ENCODE data around the gene ALOX5.
A peak's percentile ranks its signal among the peaks of the same experiment; 100 is the strongest.

The ALOX5 gene

DNA sequence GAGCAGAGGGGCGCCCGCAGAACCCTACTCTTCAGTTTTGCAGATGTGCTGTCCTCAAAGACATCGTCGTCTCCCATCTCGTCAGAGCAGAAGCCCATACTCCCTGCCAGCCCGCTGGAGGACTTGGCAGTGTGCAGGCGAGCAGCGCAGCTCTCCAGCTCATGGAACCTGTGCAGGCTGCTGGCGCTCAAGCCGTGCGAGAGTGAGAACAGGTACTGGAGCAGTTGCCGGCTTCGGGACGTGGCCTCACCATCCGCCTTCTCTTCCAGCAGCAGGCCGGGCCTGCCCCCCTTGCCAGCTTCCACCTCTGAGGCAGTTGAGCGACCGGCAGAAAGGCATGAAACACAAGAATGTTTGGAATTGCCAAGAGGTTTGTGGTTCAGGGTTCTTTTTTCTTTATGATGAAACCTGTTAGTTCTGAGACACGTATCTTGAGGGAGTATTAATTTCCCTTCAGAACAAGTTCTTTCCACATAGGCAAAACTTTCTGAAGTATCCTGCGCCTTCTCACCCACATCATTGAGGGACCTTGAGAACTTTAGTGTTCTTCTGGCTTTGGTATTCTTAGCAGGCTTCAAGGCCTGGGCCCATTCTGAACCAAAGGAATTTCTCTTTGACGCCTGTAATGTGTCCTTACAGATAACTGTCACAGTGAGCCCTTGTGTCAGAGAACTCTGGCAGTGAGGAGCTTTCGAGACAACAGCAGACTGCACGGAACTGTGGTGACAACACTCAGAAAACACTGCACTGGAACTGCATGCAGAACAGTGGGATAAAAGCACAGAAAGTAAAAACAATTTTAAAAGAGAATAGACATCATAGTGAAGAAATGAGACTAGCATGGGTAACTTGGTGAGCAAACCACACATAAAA, 89.5 kb downstream of the ALOX5 start:
- TF ChIP-seq, protein P1, sequence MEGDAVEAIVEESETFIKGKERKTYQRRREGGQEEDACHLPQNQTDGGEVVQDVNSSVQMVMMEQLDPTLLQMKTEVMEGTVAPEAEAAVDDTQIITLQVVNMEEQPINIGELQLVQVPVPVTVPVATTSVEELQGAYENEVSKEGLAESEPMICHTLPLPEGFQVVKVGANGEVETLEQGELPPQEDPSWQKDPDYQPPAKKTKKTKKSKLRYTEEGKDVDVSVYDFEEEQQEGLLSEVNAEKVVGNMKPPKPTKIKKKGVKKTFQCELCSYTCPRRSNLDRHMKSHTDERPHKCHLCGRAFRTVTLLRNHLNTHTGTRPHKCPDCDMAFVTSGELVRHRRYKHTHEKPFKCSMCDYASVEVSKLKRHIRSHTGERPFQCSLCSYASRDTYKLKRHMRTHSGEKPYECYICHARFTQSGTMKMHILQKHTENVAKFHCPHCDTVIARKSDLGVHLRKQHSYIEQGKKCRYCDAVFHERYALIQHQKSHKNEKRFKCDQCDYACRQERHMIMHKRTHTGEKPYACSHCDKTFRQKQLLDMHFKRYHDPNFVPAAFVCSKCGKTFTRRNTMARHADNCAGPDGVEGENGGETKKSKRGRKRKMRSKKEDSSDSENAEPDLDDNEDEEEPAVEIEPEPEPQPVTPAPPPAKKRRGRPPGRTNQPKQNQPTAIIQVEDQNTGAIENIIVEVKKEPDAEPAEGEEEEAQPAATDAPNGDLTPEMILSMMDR (IDR thresholded peaks at IDR 0.05; ENCODE audit: control insufficient read depth, insufficient read depth, low read depth, low read length, missing control alignments) = no peak
- H3K4me3 ChIP-seq (ENCODE audit: control insufficient read depth, low read depth, low read length) = no peak overlapping the region
- DNase-seq (ENCODE audit: low read depth) = no peak

DNA sequence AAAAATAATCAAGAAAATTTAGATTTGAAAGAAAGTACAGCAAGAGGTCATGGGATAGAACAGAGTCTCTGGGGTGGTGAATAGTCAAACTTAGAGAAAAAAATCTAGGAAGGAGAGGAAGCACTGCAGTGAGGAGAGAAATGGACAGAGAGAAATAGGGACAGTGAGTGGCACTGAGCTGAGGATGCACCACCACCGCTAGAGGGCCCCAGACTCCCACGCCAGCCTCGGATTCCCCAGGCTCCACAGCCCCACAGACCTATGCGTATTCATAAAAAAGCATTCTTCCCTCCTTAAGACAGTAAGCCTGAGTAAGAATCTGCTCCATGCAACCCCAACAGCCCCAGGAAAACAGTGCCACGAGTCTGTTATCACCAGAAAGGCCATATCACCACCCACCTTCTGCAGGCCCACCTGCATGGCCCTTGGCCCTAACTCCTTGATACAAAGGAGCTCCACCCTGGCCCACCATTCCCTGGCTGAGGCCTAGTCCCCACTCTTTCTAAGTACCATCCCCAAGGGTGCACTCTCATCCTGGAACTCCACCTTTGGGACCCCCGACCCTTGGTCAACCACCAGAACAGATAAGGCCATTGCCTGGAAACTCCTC, 91.0 kb downstream of the ALOX5 start:
- DNase-seq (ENCODE audit: low read depth) = no peak
- TF ChIP-seq, protein P1 (IDR thresholded peaks at IDR 0.05; ENCODE audit: control insufficient read depth, insufficient read depth, low read depth, low read length, missing control alignments) = peak; percentile 98
- H3K4me3 ChIP-seq (ENCODE audit: control insufficient read depth, low read depth, low read length) = no peak overlapping the region

DNA sequence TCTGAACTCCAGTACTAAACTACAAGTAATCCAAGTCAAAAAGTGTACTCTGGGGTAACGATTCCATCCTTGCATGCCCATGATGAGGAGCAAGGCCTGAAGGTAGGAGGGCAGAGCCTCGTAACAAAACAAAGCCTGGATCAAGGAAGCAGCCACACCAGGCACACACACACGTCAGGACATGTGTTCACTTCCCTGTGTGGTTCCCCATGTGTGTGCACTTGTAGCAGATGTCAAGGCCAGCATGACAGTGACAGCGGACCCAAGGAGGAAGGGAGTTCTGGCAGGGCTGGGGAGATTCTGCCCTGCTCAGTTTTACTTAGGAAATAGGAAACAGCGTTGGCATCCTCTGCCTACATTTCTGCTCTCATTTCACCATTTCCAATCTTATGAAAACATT, 92.8 kb downstream of the ALOX5 start:
- no peak for DNase-seq (ENCODE audit: low read depth)
- H3K4me3 ChIP-seq (ENCODE audit: control insufficient read depth, low read depth, low read length) = no peak overlapping the region
- TF ChIP-seq, protein P1 (IDR thresholded peaks at IDR 0.05; ENCODE audit: control insufficient read depth, insufficient read depth, low read depth, low read length, missing control alignments) = no peak

DNA sequence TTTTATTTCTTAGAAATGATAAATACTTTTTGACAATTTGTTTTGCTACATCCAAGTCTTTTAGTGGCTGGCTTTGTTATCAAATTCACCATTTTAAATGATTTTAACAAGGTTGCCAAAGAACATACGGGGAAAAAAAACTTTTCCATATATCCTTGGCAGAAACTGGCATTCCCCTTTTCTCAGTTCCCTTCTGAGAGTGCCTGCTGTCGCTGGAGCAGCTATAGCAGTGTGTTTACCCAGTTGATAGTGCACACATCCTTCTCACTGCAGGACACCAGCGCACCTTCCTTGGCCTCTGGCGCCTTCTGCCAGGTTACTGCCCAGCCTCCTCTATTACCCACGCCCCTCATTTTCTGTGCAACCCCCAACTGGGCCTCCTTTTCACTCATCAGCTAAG, 94.1 kb downstream of the ALOX5 start:
- H3K4me3 ChIP-seq (ENCODE audit: control insufficient read depth, low read depth, low read length) = no peak overlapping the region
- TF ChIP-seq, protein P1 (IDR thresholded peaks at IDR 0.05; ENCODE audit: control insufficient read depth, insufficient read depth, low read depth, low read length, missing control alignments) = no peak
- no peak for DNase-seq (ENCODE audit: low read depth)

DNA sequence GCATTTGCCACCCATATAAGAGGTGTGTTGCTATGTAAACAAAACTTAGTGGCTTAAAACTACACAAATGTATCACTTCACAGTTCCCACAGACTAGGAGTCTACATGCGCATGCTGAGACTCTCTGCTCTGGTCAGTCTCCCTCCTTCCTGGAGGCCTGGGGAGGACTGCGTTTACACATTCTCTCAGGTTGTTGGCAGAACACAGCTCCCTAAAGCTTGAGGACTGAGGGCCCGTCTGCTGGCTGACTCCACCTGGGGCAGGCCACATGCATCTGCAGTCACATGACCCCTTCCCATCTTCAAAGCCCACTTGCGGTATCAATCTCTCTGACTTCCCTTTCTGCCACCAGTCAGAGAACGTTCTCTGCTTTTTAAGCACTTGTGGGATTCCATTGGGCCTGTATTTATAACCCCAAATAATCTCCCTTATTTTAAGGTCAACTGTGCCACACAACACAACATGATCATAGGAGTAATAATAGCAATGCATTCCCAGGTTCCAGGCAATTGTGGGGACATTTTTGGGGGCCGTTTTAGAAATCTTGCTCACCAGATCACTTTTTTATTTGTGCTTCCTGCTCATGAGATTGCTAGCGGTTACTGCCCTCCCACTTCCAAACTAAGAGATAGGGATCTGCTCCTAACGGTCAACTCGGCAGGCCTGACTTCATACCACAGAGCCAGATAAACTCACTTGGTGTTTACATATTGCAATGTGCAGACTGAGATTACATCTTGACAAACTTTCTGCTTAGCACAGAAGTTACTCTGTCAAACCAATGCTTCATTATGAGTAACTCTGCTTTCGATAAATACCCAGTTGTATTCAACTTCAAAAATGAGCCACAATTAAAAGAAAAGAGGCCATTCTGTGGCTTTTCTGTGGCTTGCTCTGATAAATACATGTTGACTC, 96.3 kb downstream of the ALOX5 start:
- no peak for DNase-seq (ENCODE audit: low read depth)
- no peak overlapping the region for H3K4me3 ChIP-seq (ENCODE audit: control insufficient read depth, low read depth, low read length)

DNA sequence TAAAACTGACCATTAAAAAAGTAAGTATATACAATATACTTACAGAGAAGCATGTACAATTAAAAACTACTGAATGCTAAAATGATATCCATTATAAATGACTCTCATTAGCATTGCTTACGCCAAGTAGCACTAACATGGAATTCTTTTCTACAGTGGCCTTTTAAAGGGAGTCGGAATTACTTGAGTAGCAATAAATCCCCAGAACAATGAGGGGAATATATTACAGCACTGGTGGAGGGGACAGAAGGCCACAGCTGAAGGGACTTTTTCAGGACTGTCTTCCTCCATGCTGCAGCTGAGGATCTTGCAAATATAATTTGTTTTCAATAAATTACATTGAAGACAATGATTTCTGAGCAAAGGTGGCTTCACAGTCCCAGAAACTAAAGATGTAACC, 97.0 kb downstream of the ALOX5 start:
- TF ChIP-seq, protein P1 (IDR thresholded peaks at IDR 0.05; ENCODE audit: control insufficient read depth, insufficient read depth, low read depth, low read length, missing control alignments) = no peak
- DNase-seq (ENCODE audit: low read depth) = no peak
- no peak overlapping the region for H3K4me3 ChIP-seq (ENCODE audit: control insufficient read depth, low read depth, low read length)

More for the DNA sequence above, 96.3 kb downstream of the ALOX5 start:
- TF ChIP-seq, protein P1 (IDR thresholded peaks at IDR 0.05; ENCODE audit: control insufficient read depth, insufficient read depth, low read depth, low read length, missing control alignments) = no peak
